Hematopoietic multipotent progenitor cell treated with erythropoietin and hydrocortisone succinate and interleukin-3 and kit ligand, for 17 days (in vitro differentiated cells): ENCODE results near the gene FAM13C.
"Not testable (repeated sequence)": the region's sequence is repeated elsewhere in the genome, so short reads cannot be mapped to it uniquely, and the experiment has no call there.

ENCODE experiments used
- DNase-seq: peaks from one replicate; pipeline ENCODE4 v3.0.0-alpha.2; 2015; ENCODE audit warnings: low spot score

The FAM13C gene

GRCh38 chr10:59276919-59277318 lies 85.4 kb downstream of the FAM13C start:
- DNase-seq: no peak

- DNase-seq: no peak
Observed at GRCh38 chr10:59276133-59276532, 86.2 kb downstream of the FAM13C start.

DNA sequence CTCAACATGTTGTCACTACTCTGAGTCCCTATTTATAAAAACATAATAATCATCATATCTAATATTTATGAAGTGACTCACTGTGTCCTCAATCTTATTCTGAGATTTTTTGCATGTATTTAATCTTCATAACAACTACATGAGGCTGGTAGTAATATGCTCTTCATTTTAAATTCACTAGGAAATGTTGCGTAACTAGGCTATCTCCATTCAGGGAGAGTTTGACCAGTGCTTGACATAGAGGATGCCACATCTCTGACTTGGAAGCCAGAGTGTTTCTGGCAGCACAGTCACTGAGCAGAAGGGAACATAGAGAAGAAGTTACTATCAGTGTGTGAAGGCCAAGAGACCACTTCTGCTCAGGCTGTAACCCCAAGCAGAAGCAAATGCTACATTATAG lies 88.9 kb downstream of the FAM13C start:
- no peak for DNase-seq

GRCh38 chr10:59272061-59272460 lies 90.3 kb downstream of the FAM13C start:
- no peak for DNase-seq

DNA sequence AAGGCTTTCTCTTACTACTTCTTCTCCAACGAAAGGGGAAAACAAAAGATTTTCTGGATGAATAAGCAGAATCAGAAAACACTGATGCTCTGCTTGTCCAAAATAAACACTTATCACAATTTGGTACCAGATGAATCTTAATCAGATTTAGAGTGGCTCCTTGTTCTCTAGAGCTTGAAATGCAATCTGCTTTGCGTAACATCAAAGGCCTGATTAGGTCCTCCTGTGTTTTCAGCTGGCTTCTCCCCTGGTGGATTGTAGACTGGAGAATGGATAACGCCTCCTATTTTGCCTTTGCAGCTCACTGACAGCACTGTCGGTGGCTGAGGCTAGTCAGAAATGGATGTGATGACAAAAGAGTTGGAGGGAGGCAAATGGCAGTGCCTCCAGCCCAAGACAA lies 91.2 kb downstream of the FAM13C start:
- DNase-seq: no peak

DNA sequence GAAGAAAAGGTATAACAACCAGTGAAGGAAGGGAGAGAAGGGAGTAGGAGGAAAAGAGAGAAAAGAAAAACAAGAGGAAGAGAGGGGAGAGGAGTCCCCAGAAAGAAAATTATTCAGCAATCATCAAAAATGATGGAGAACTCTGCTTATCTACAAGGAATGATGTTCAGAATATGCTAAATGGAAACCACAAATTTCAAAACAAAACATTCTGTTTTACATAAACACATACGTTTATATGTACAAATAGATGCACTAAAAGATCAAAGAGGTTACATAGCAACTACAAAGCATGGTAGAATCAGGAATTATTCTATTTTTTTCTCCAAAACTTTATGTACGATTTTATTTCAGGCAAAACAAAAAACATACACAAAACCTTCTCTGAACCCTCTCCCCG lies 91.9 kb downstream of the FAM13C start:
- no peak for DNase-seq

DNA sequence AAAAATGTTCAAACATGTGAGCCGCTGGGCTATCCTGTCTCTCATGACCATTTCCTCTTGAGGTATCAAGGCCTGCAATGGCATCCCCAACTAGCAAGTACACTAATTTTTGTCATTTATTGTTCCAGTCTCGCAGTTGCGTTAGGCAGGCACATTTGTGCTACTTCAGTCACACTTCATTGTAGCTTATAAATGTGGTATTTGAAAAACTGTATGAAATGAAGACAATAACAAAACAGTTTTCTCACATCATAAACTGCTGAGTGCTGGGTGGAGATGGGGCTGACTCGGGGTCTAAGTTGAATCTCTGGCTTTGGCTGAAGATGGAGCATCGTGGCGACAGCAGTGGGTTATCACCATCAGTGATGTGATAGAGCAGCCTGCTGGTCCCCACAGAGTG lies 92.7 kb downstream of the FAM13C start:
- no peak for DNase-seq

DNA sequence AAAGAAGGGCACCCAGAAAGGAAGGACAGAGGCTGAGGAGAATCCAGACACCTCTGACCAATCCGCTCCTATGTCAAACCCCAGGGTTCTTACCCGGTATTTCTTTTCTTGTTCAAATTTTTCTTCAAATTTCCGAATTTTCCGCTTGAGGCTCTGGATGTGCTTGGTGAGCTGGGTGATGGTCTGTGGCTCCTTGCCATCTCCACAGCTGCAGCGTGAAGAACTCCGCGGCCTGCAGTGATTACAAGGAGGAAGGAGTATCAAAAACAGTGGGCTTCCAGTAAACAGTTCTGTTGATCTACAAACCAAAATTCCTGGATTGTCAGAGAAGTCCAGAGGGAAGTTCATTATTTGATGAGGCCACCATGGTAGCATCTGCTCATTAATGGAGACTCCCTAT lies 93.9 kb downstream of the FAM13C start:
- no peak for DNase-seq

GRCh38 chr10:59266321-59266720 lies 96.0 kb downstream of the FAM13C start:
- no peak for DNase-seq

DNA sequence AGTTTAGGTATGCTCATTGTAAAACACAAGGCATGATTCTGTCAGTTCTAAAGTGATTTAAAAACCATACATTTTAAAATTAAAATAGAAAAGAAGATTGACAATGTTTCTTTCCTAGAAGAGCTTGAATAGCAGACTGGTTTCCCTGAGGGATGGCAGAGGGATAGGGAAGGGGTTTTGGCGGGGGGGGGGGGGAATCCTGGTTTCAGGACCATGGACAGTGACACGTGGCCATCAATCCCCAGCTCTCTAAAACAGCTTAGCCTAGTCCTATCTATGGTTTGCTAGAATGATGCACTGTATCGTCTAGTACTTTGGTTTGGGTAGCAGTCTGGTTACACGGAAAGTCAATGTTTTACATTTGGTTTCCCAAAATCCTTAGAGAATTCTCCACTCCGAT lies 97.2 kb downstream of the FAM13C start:
- DNase-seq: no peak

DNA sequence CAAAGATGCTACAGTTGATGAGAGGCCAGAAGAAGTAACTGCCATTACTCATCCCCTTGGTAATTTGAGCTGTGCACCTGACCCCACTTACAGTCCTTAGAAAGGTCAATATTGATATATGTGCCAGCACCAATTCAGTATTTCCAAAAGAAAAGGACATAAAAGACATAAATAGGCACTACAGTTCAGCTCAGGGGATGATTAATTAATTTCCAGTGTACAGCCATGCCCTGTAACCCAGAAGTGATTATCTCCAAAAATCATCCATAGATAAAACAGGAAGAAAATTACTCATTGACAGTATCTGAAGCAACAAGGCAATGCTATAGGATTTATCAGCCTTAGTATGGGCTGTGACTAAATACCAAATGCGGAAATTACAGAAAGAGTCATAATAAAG lies 103.5 kb downstream of the FAM13C start:
- DNase-seq: no peak

- DNase-seq: no peak
Observed at GRCh38 chr10:59257224-59257623, 105.1 kb downstream of the FAM13C start.

GRCh38 chr10:59255463-59255862 lies 106.9 kb downstream of the FAM13C start:
- DNase-seq: no peak

DNA sequence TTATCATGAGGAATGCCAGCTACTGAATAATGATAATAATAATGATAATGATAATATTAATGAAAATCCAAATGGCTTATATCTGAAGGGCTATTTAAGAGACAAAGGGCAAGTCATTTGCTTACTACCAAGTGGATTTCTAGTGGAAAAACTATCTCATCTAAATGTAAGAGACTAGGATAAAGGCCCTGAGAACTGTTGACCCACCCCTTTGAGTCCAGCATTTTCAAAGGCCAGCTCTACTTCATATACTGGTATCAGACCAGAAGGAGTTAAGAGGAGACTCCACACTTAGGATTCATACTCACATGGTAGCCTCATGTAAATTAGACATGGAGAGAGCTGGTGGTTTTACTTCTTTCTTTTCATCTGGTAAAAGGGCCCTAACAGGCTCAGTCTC lies 109.9 kb downstream of the FAM13C start:
- no peak for DNase-seq

DNA sequence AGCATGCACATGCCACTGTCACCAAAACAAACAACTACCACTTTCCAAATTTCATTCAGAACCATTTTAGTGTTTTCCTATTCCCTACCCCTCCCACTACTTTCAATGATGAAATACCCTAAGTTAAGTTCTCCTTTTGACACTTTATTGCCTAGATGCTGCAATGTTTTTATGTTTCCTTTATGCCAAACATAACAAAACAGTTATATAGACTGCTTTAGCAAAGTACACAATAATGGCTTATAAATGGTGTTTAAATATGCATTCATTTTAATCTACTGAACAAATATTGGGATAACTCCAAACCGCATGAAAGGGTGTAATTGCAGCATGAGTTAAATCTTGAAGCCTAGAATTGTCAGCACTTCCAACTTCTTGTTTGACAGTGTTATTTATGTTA lies 116.7 kb downstream of the FAM13C start:
- no peak for DNase-seq

- DNase-seq: no peak
Observed at GRCh38 chr10:59244871-59245270, 117.5 kb downstream of the FAM13C start.

DNA sequence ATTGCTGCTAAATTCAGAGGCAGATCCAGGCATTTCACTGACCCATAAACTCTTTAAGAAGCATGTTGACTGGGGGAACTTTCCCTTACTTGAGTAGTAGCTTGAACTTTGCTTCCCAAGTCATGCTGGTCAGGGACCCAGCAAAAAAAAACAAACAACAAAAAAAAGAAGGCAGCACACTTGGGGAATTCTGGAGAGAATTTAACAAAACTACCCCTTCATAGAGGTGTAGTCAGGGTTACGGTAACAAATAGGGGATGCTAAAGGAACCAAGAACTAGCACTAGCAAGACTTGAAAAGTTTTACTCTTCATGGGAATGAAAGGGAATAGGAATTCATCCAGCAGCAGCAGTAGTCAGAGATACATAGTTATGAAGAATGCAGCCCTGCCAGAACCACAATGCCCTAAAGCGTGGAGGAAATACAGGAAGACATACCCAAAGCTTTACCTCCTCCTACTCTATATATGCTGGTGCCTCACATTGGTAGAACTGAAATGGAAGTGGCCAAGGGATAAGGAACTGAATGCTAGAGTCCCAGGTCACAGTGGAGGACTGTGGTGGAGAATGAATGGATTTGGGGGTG lies 118.6 kb downstream of the FAM13C start:
- DNase-seq: no peak

GRCh38 chr10:59242991-59243390 lies 119.4 kb downstream of the FAM13C start:
- no peak for DNase-seq

DNA sequence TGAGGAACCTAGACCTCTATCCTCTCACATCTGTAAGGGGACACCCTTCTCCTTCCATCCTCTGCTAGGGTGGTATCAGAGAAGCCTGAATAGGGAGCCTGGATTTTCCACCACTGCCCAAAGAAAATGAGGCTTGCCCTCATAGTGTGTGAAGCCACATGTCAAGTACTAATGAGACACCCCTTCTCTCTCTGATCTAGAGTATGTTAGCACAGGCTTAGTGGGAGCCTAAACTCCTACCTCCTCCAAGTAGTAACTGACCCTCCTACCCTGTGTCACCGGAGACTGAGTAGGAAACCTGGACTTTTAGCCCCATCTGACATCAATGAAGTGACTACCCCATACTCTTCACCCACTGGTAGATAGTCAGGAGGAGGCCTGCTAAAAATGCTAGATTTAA lies 120.3 kb downstream of the FAM13C start:
- no peak for DNase-seq

DNA sequence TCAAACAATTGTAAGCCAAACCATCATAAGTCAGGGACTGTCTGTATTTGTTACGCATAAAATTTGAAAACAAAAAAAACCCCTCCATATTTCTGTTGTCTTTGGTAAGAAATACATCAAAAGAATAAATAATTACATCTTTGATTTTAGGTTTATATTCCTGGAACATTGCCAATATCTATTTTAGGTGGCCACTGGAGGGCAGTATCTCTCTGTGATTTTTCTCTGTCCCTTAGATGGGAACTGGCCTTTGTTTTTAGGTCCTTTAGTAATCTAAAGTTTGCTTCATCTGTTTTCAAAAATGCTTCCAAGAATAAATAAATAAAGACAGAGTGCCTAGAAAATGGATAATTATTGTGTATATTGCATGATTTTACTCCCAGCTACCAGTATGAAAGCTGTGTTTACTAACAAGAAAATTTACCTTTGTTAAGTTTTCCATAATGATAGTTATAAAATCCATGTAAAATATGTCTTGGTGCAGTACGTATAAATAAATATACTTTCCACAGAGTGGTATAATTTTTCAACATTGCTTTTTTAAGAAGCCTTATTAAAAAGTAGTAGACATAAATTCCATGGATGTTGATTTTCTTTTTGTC lies 121.7 kb downstream of the FAM13C start:
- DNase-seq: peak; percentile 24

DNA sequence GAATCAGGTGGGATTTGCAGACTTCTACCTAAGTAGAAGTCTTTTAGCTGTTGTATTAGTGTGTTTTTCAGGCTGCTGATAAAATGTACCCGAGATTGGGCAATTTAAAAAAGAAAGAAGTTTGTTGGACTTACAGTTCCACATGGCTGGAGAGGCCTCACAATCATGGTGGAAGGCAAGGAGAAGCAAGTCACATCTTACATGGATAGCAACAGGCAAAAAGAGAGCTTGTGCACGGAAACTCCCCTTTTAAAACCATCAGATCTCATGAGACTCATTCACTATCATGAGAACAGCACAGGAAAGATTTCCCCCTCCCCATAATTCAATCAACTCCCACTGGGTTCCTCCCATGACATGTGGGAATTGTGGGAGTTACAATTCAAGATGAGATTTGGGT lies 123.2 kb downstream of the FAM13C start:
- not testable (repeated sequence) for DNase-seq

DNA sequence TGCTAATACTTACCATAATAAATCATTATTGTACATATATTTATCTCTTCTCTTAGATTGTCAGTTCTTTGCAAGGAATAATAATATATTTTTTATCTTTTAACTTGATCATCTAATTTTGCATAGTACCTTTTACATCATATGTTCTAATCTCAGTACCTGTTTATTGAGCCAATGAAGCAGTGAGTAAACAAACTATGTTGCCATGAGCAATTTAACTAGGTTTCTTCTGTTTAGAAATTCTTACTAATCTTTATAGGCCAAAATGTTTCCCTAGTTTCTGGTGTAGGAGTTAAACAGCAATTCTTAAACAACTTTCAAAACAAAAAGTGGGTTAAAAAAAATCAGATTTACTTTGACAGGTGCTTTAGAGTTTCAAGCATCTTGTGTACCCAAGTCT lies 124.6 kb downstream of the FAM13C start:
- no peak for DNase-seq

GRCh38 chr10:59236064-59236697 lies 126.2 kb downstream of the FAM13C start:
- no peak for DNase-seq
